ENCODE measurements around the gene MEIS2.

Gene MEIS2

GRCh38 chr15:36881516-36881915 is 218.8 kb downstream of the MEIS2 start:
- H3K27ac ChIP-seq (replicated peaks) = no peak overlapping the region
- peaks cover 74% of the 10 kb centered on the region for H3K27me3 ChIP-seq (ENCODE audit: insufficient read depth, poor library complexity, severe bottlenecking)
- DNase-seq (ENCODE audit: low read depth in 1 of 2, low spot score in 1 of 2) = no peak
- no peak for TF ChIP-seq GABPA (IDR thresholded peaks at IDR 0.05; ENCODE audit: low read depth)
- TF ChIP-seq REST (IDR thresholded peaks at IDR 0.05; ENCODE audit: insufficient replicate concordance, low read depth) = no peak
- TF ChIP-seq SPI1 (IDR thresholded peaks at IDR 0.05; ENCODE audit: borderline replicate concordance, low read depth) = no peak
- no peak for TF ChIP-seq POLR2AphosphoS5 (IDR thresholded peaks at IDR 0.05; ENCODE audit: low read depth)
- TF ChIP-seq CTCF (IDR thresholded peaks at IDR 0.05; ENCODE audit: insufficient read depth, low read length) = no peak
- no peak overlapping the region for H3K4me3 ChIP-seq (replicated peaks; ENCODE audit: insufficient read depth, low read length)

GRCh38 chr15:36880913-36881460 is 219.4 kb downstream of the MEIS2 start:
- Histone ChIP-seq H3K4me3 (replicated peaks; ENCODE audit: insufficient read depth, low read length) (no peak overlapping the region), H3K27ac (replicated peaks) (no peak overlapping the region), H3K27me3 (ENCODE audit: insufficient read depth, poor library complexity, severe bottlenecking) (peaks cover 72% of the 10 kb centered on the region)
- TF ChIP-seq SPI1 (IDR thresholded peaks at IDR 0.05; ENCODE audit: borderline replicate concordance, low read depth) (no peak), CTCF (IDR thresholded peaks at IDR 0.05; ENCODE audit: insufficient read depth, low read length) (no peak), POLR2AphosphoS5 (IDR thresholded peaks at IDR 0.05; ENCODE audit: low read depth) (no peak), REST (IDR thresholded peaks at IDR 0.05; ENCODE audit: insufficient replicate concordance, low read depth) (no peak), GABPA (IDR thresholded peaks at IDR 0.05; ENCODE audit: low read depth) (no peak)
- DNase-seq (ENCODE audit: low read depth in 1 of 2, low spot score in 1 of 2) = no peak

GRCh38 chr15:36880224-36880912 is 220.0 kb downstream of the MEIS2 start:
- H3K27me3 ChIP-seq (ENCODE audit: insufficient read depth, poor library complexity, severe bottlenecking) = peaks cover 70% of the 10 kb centered on the region
- DNase-seq (ENCODE audit: low read depth in 1 of 2, low spot score in 1 of 2) = no peak
- no peak for TF ChIP-seq CTCF (IDR thresholded peaks at IDR 0.05; ENCODE audit: insufficient read depth, low read length)
- TF ChIP-seq POLR2AphosphoS5 (IDR thresholded peaks at IDR 0.05; ENCODE audit: low read depth) = no peak
- no peak for TF ChIP-seq REST (IDR thresholded peaks at IDR 0.05; ENCODE audit: insufficient replicate concordance, low read depth)
- no peak for TF ChIP-seq GABPA (IDR thresholded peaks at IDR 0.05; ENCODE audit: low read depth)
- no peak for TF ChIP-seq SPI1 (IDR thresholded peaks at IDR 0.05; ENCODE audit: borderline replicate concordance, low read depth)
- H3K27ac ChIP-seq (replicated peaks) = no peak overlapping the region
- H3K4me3 ChIP-seq (replicated peaks; ENCODE audit: insufficient read depth, low read length) = no peak overlapping the region
